OCI-LY7 (cell line): Measurements from ENCODE around the gene SMC4. TPM values are rescaled to one million over a fixed set of nuclear protein-coding genes. Genes with fewer than 3 reads are reported as not detected.

Experiments used
- BruUV-seq: library from RNA; stranded (reverse); fragments of 400-500 nt; replicated peaks from 2 replicates; lab custom pipeline; 2021; lab: Mats Ljungman, UMichigan
- CTCF ChIA-PET: fragments of 300-600 bp; sonication (Branson Sonifier 250); formaldehyde crosslinking; loops from one replicate; lab custom pipeline; 2022; ENCODE audit warnings: antibody characterized with exemption; ENCODE audit not compliant: unreplicated experiment; lab: Charles Lee
- POLR2A ChIA-PET: fragments of 300-600 bp; sonication (Branson Sonifier 250); formaldehyde crosslinking; loops from one replicate; lab custom pipeline; 2022; ENCODE audit warnings: antibody characterized with exemption; lab: Charles Lee
- DNase-seq: peaks from one replicate; pipeline ENCODE4 v3.0.0-alpha.2; 2015; ENCODE audit warnings: low spot score
- H2AFZ ChIP-seq: fragments of 200-600 bp; sonication (generic), shearing (Covaris generic); 2 replicates; pipeline ENCODE4 v1.6.1; 2014; ENCODE audit warnings: mild to moderate bottlenecking, antibody characterized with exemption, low read length, moderate library complexity
- H3K27ac ChIP-seq: fragments of 200-600 bp; sonication (generic); 2 replicates; pipeline ENCODE4 v1.5.1; 2014; ENCODE audit warnings: mixed run types, low read depth, mild to moderate bottlenecking, moderate library complexity, low read length, inconsistent platforms; ENCODE audit not compliant: poor library complexity, severe bottlenecking
- H3K36me3 ChIP-seq: fragments of 200-600 bp; sonication (generic); 2 replicates; pipeline ENCODE4 v1.6.1; 2014; ENCODE audit warnings: mild to moderate bottlenecking, antibody characterized with exemption, low read length, moderate library complexity, mixed read lengths; ENCODE audit not compliant: insufficient read depth
- H3K4me1 ChIP-seq: fragments of 200-600 bp; sonication (generic); 2 replicates; pipeline ENCODE4 v1.5.1; 2014; ENCODE audit warnings: mild to moderate bottlenecking, low read length; ENCODE audit not compliant: insufficient read depth, poor library complexity, severe bottlenecking
- H3K4me2 ChIP-seq: fragments of 200-600 bp; sonication (generic); 2 replicates; pipeline ENCODE4 v1.6.1; 2014; ENCODE audit warnings: mild to moderate bottlenecking, low read length
- H3K4me3 ChIP-seq: fragments of 200-600 bp; sonication (generic); 2 replicates; pipeline ENCODE4 v1.5.1; 2014; ENCODE audit warnings: mild to moderate bottlenecking, low read depth, low read length; ENCODE audit not compliant: poor library complexity, severe bottlenecking
- H3K79me2 ChIP-seq: fragments of 200-600 bp; sonication (generic); 2 replicates; pipeline ENCODE4 v1.6.1; 2016; ENCODE audit warnings: low read depth, mild to moderate bottlenecking, low read length, moderate library complexity, mixed read lengths; ENCODE audit not compliant: insufficient read depth
- H3K9me2 ChIP-seq: fragments of 200-600 bp; sonication (generic); 2 replicates; pipeline ENCODE4 v1.6.1; 2016; ENCODE audit warnings: mild to moderate bottlenecking, low read length, mixed read lengths; ENCODE audit not compliant: insufficient read depth
- H3K9me3 ChIP-seq: fragments of 200-600 bp; sonication (generic); 2 replicates; pipeline ENCODE4 v1.6.1; 2014; ENCODE audit warnings: mild to moderate bottlenecking, mixed run types, low read length, mixed read lengths
- H4K20me1 ChIP-seq: fragments of 200-600 bp; sonication (generic); 2 replicates; pipeline ENCODE4 v1.6.1; 2014; ENCODE audit warnings: mild to moderate bottlenecking, antibody characterized with exemption, low read length, moderate library complexity, mixed read lengths; ENCODE audit not compliant: insufficient read depth
- EZH2phosphoT487 ChIP-seq: fragments of 200-600 bp; sonication (generic); IDR thresholded peaks from 2 replicates; pipeline ENCODE4 v1.6.1; 2018; ENCODE audit warnings: low read depth, borderline replicate concordance, mild to moderate bottlenecking, mixed run types, antibody characterized with exemption, low read length, moderate library complexity, mixed read lengths
- intact Hi-C: fragments of 100-400 bp; cut with micrococcal nuclease; formaldehyde crosslinking; loops from one replicate; pipeline ENCODE4 v1.10.0; 2022; ENCODE audit not compliant: unreplicated experiment
- microRNA-seq: library from miRNA; unstranded; fragments of <30 nt; microRNA quantifications from one replicate; pipeline ENCODE4 v1.2.0, GENCODE V29; 2022; ENCODE audit warnings: borderline replicate concordance
- small RNA-seq: library from RNA; depleted of rRNA; stranded (forward); fragments of <200 nt; gene quantifications from one replicate; pipeline ENCODE3, GENCODE V24; 2014
- total RNA-seq, 2 experiments: library from RNA; depleted of rRNA in 1 of 2; stranded (reverse); fragments of >200 nt in 1 of 2; shearing (Covaris generic) in 1 of 2; gene quantifications; 2 replicates each; pipeline ENCODE4 v1.2.3, GENCODE V29; 2014 to 2022
- TF ChIP-seq, protein P1 (sequence below): fragments of 200-600 bp; sonication (generic); conservative IDR thresholded peaks from 2 replicates; pipeline ENCODE4 v1.5.1; 2014; ENCODE audit warnings: mild to moderate bottlenecking, antibody characterized with exemption, low read length, moderate library complexity, mixed read lengths

SMC4 gene
- total RNA-seq, 2 experiments from 2014 or later = 316 to 352 TPM

DNA sequence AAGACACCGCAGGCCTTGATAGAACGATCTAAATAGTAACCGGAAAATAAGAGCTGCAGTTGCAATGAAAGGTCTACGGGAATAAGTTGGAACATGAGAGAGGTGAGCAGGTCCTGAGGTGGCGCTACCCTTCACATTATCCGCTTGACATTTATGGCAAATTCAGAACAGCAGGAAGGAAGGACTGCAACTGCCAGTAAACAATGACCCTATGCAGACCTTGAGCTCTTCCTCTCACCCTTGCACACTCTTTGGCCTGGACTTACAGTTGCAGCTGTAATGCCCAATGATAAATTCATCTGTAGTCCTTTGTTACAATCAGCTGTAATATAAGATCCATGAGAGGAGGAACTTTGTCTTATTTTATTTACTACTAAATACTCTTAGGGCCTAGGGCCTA is 82.4 kb downstream of the SMC4 start:
- TF ChIP-seq, protein P1, sequence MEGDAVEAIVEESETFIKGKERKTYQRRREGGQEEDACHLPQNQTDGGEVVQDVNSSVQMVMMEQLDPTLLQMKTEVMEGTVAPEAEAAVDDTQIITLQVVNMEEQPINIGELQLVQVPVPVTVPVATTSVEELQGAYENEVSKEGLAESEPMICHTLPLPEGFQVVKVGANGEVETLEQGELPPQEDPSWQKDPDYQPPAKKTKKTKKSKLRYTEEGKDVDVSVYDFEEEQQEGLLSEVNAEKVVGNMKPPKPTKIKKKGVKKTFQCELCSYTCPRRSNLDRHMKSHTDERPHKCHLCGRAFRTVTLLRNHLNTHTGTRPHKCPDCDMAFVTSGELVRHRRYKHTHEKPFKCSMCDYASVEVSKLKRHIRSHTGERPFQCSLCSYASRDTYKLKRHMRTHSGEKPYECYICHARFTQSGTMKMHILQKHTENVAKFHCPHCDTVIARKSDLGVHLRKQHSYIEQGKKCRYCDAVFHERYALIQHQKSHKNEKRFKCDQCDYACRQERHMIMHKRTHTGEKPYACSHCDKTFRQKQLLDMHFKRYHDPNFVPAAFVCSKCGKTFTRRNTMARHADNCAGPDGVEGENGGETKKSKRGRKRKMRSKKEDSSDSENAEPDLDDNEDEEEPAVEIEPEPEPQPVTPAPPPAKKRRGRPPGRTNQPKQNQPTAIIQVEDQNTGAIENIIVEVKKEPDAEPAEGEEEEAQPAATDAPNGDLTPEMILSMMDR = no peak
- no peak for TF ChIP-seq EZH2phosphoT487
- Histone ChIP-seq H3K36me3 (no peaks in the 10 kb centered on the region), H3K9me2 (no peaks in the 10 kb centered on the region), H4K20me1 (no peaks in the 10 kb centered on the region), H3K9me3 (no peaks in the 10 kb centered on the region), H3K4me2 (no peak overlapping the region), H3K4me3 (no peak overlapping the region), H3K79me2 (no peaks in the 10 kb centered on the region), H2AFZ (no peak overlapping the region), H3K4me1 (no peaks in the 10 kb centered on the region), H3K27ac (no peak overlapping the region)
- DNase-seq = no peak
- intact Hi-C loops = no loop called here
- ChIA-PET POLR2A (interaction anchor here (0.6 kb wide), 1 partner anchor 33 kb away, joined by 3 read pairs; the partner anchor contains the start of gene TRIM59), CTCF (no interaction called here)
- no TSS peak for BruUV-seq

DNA sequence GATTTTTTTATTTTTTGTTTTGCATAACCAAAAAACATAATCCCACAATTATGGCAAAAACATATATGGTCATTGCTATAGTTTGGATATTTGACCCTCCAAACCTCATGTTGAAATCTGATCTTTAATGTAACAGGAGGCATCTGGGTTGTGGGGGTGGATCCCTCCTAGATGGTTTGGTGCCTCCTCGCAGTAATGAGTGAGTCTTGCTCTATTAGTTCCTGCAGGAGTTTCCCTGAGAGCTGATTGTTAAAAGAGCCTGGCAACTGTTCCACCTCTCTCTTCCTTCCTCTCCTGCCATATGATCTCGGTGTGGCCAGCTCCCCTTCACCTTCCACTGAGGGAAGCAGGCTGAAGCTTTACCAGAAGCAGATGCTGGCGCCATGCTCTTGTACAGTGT is 83.3 kb downstream of the SMC4 start:
- H3K79me2 ChIP-seq = no peaks in the 10 kb centered on the region
- intact Hi-C loops = no loop called here
- no peak overlapping the region for H3K27ac ChIP-seq
- H3K9me2 ChIP-seq = no peaks in the 10 kb centered on the region
- ChIA-PET CTCF (no interaction called here), POLR2A (interaction anchor here (0.6 kb wide), 3 partner anchors 13 to 84 kb away, joined by 4 to 8 read pairs (median 5); partner anchors contain the start of gene IFT80)
- H2AFZ ChIP-seq = no peak overlapping the region
- TF ChIP-seq EZH2phosphoT487 = no peak
- TF ChIP-seq, protein P1 = no peak
- H3K4me2 ChIP-seq = no peak overlapping the region
- no TSS peak for BruUV-seq
- no peaks in the 10 kb centered on the region for H4K20me1 ChIP-seq
- H3K4me1 ChIP-seq = no peaks in the 10 kb centered on the region
- H3K9me3 ChIP-seq = no peaks in the 10 kb centered on the region
- H3K36me3 ChIP-seq = no peaks in the 10 kb centered on the region
- DNase-seq = no peak
- no peak overlapping the region for H3K4me3 ChIP-seq

Small RNA genes within 50 kb of the gene (microRNA-seq; reads per million reads assigned to microRNA genes)
- gene MIR15B (5,041 reads per million, percentile 91 among the genes with 10 or more reads in this experiment), gene MIR16-2 (4,236 reads per million, percentile 90 among the genes with 10 or more reads in this experiment)

Small RNA genes within 50 kb of the gene (small RNA-seq; reads per million reads assigned to genes)
- gene MIR15B (3.7 reads per million, percentile 88 among the genes with 10 or more reads in this experiment), gene MIR16-2 (5.3 reads per million, percentile 92 among the genes with 10 or more reads in this experiment), gene RNU7-136P (not detected)

Other genes starting within 250 kb of the SMC4 start
- not detected in 2 replicates for gene C3orf80, start 174.2 kb upstream of the SMC4 start, total RNA-seq (2014; rRNA removed; shearing (Covaris generic))
- not detected in 2 replicates for gene C3orf80, start 174.2 kb upstream of the SMC4 start, total RNA-seq (2022)
- 33.5 and 37.3 TPM in 2 replicates for gene IFT80, start 425 bp upstream of the SMC4 start, total RNA-seq (2014; rRNA removed; shearing (Covaris generic))
- 48.9 and 49.5 TPM in 2 replicates for gene IFT80, start 425 bp upstream of the SMC4 start, total RNA-seq (2022)
- 26.1 and 28.7 TPM in 2 replicates for gene TRIM59, start 50.1 kb downstream of the SMC4 start, total RNA-seq (2014; rRNA removed; shearing (Covaris generic))
- 46.9 and 60.0 TPM in 2 replicates for gene TRIM59, start 50.1 kb downstream of the SMC4 start, total RNA-seq (2022)
- 12.4 and 15.7 TPM in 2 replicates for gene KPNA4, start 165.9 kb downstream of the SMC4 start, total RNA-seq (2014; rRNA removed; shearing (Covaris generic))
- 46.3 and 53.2 TPM in 2 replicates for gene KPNA4, start 165.9 kb downstream of the SMC4 start, total RNA-seq (2022)